ENCODE measurements around the gene MED15. TPM values are rescaled to one million over a fixed set of nuclear protein-coding genes. Genes with fewer than 3 reads are reported as not detected.

The MED15 gene
- total RNA-seq, 1 donor from 2014 or later, result 20.5 TPM

DNA sequence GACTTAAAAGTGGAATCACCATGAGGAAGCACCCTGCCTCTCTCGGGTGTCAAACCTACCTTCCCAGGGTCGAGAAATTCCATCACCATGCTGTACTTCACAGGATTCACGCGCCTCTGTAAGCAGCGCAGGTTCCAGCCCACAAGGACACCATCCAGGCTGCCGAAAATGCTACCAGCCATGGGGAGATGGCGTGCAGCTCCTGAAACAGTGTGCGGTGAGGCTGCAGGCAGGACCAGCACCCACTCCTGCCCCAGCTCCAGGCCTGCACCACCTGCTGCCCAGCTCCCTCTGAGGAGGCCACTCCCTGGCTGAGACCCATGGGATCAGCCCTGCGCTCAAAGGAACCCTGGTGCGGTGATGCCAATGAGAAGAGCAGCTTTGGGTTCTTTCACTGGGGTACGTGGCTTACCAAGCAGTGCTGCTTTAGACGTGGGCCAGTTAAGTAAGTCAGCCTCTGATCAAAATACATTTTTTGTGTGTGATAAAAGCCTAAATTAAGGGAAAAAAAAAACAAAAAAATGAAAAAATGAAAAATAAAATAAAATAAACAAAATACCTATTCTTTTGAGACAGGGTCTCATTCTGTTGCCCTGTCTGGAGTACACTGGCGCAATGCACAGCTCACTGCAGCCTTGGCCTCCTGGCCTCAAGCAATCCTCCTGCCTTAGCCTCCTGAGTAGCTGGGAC lies 115.4 kb downstream of the MED15 start:
- peaks cover 1% of the 10 kb centered on the region for H3K27me3 ChIP-seq (ENCODE audit: control insufficient read depth, insufficient read depth, low read length)
- no peak for DNase-seq (ENCODE audit: low read depth)
- TF ChIP-seq, protein P1, sequence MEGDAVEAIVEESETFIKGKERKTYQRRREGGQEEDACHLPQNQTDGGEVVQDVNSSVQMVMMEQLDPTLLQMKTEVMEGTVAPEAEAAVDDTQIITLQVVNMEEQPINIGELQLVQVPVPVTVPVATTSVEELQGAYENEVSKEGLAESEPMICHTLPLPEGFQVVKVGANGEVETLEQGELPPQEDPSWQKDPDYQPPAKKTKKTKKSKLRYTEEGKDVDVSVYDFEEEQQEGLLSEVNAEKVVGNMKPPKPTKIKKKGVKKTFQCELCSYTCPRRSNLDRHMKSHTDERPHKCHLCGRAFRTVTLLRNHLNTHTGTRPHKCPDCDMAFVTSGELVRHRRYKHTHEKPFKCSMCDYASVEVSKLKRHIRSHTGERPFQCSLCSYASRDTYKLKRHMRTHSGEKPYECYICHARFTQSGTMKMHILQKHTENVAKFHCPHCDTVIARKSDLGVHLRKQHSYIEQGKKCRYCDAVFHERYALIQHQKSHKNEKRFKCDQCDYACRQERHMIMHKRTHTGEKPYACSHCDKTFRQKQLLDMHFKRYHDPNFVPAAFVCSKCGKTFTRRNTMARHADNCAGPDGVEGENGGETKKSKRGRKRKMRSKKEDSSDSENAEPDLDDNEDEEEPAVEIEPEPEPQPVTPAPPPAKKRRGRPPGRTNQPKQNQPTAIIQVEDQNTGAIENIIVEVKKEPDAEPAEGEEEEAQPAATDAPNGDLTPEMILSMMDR (IDR thresholded peaks at IDR 0.05; ENCODE audit: insufficient read depth, low read length, severe bottlenecking), result no peak
- no peak overlapping the region for H3K4me3 ChIP-seq (ENCODE audit: low read depth, low read length)
- FAIRE-seq, result no peak
- no peaks in the 10 kb centered on the region for H3K36me3 ChIP-seq (ENCODE audit: control insufficient read depth, insufficient read depth, low read length)

DNA sequence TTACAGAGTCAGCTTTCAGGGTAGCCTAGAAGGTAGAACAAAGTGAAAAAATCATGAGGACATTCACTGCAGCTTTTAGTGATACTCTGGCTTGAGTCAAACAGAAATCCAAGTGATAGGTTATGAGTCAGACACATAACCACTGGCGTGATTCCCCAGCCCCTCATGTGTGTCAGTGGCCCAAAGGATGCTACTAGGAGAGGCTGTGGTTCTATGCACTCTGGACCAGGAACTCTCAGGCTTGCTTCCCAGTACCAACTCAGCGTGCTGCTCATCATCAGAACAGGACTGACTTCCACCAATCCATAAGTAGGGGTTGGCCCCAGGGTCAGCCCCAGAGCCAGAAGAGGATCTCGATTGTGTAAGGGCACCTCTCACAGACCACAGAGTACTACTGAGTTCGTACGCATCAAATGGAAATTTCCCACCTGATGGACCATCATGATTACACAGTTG lies 116.8 kb downstream of the MED15 start:
- FAIRE-seq (no peak), DNase-seq (ENCODE audit: low read depth) (peak; percentile 10)
- Histone ChIP-seq H3K27me3 (ENCODE audit: control insufficient read depth, insufficient read depth, low read length) (peaks cover 1% of the 10 kb centered on the region), H3K36me3 (ENCODE audit: control insufficient read depth, insufficient read depth, low read length) (no peaks in the 10 kb centered on the region), H3K4me3 (ENCODE audit: low read depth, low read length) (no peak overlapping the region)
- TF ChIP-seq, protein P1 (IDR thresholded peaks at IDR 0.05; ENCODE audit: insufficient read depth, low read length, severe bottlenecking), result no peak

DNA sequence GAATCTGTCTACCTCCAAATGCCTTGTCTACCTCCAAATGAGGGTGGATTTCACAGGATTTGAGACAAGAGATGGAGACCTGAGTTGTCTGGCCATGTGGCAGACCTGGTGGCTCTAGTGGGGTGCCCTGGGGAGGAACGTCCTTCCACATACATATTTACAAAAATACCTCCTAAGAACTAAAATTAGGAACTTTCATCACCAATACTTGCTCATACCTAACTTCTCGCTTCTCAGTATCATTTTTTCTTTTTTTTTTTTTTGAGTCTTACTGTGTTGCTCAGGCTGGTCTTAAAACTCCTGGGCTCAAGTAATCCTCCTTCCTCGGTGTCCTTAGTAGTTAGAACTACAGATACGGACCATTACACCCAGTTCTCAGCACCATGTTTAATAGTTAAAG lies 117.9 kb downstream of the MED15 start:
- H3K4me3 ChIP-seq (ENCODE audit: low read depth, low read length), result no peak overlapping the region
- TF ChIP-seq, protein P1 (IDR thresholded peaks at IDR 0.05; ENCODE audit: insufficient read depth, low read length, severe bottlenecking), result no peak
- H3K27me3 ChIP-seq (ENCODE audit: control insufficient read depth, insufficient read depth, low read length), result peaks cover 1% of the 10 kb centered on the region
- no peaks in the 10 kb centered on the region for H3K36me3 ChIP-seq (ENCODE audit: control insufficient read depth, insufficient read depth, low read length)
- DNase-seq (ENCODE audit: low read depth) (no peak), FAIRE-seq (no peak)

DNA sequence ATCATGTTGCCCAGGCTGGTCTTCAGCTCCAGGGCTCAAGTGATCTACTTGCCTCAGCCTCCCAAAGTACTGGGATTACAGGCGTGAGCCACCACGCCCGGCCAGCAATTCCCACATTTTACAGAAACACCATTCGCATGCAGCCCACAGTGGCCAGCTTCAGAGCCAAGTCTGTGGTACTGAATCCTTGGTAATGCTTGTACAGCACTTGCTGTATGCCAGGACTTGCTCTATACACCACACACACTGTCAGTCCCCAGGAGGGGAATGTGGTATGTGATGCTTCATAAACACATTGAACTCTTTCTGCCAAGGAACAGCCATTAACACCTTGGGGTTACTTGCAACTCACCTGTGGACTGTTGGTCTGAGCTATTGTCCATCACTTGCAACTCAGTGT lies 119.4 kb downstream of the MED15 start:
- no peaks in the 10 kb centered on the region for H3K36me3 ChIP-seq (ENCODE audit: control insufficient read depth, insufficient read depth, low read length)
- FAIRE-seq (no peak), DNase-seq (ENCODE audit: low read depth) (no peak)
- peaks cover 1% of the 10 kb centered on the region for H3K27me3 ChIP-seq (ENCODE audit: control insufficient read depth, insufficient read depth, low read length)
- TF ChIP-seq, protein P1 (IDR thresholded peaks at IDR 0.05; ENCODE audit: insufficient read depth, low read length, severe bottlenecking), result no peak
- H3K4me3 ChIP-seq (ENCODE audit: low read depth, low read length), result no peak overlapping the region

DNA sequence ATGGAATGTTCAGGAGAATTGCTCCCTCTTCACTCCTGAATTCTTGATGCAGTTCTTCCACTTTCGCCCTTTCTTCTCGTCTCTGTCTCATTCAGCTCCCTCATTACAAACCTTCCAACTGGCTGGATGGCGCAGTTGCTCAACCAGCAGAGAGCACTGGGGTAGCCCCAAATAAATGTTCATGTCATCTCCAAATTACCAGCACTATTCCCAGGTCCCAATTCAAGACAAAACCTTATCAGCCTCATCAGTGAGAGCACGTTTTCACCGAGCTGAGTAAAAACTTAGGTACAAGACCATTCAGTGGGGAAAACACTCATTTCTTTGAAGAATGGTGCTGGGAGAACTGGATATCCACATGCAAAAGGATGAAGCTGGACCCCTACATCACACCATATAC lies 120.0 kb downstream of the MED15 start:
- no peak for DNase-seq (ENCODE audit: low read depth)
- no peak for FAIRE-seq
- Histone ChIP-seq H3K4me3 (ENCODE audit: low read depth, low read length) (no peak overlapping the region), H3K27me3 (ENCODE audit: control insufficient read depth, insufficient read depth, low read length) (peaks cover 1% of the 10 kb centered on the region), H3K36me3 (ENCODE audit: control insufficient read depth, insufficient read depth, low read length) (no peaks in the 10 kb centered on the region)
- TF ChIP-seq, protein P1 (IDR thresholded peaks at IDR 0.05; ENCODE audit: insufficient read depth, low read length, severe bottlenecking), result no peak

Measured in bronchial epithelial cell (primary cell).